OCI-LY7 (cell line): ENCODE results near the gene C22orf23.

Experiments used
- EZH2phosphoT487 ChIP-seq: fragments of 200-600 bp; sonication (generic); IDR thresholded peaks from 2 replicates; pipeline ENCODE4 v1.6.1; 2018; ENCODE audit warnings: low read depth, borderline replicate concordance, mild to moderate bottlenecking, mixed run types, antibody characterized with exemption, low read length, moderate library complexity, mixed read lengths
- TF ChIP-seq, protein P1 (sequence below): fragments of 200-600 bp; sonication (generic); conservative IDR thresholded peaks from 2 replicates; pipeline ENCODE4 v1.5.1; 2014; ENCODE audit warnings: mild to moderate bottlenecking, antibody characterized with exemption, low read length, moderate library complexity, mixed read lengths

DNA sequence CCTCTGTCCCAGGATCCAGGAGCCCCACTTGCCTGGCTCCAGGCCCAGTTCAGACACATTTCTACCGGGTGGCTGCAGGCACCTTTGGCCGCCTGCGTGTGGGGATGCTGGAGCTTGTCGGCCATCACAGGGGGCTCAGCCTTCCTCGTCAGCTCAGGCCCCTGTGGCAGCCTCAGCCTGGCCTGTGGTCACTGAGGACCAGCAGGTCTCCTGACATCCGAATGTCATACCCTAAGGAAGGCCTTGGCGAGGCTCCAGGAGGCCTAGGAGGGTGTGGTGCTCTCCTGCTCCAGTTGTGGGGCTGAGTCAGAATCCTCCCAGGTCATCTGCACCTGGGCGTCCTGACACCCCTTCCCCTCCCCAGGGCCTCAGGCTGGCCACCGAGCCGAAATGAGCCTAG, 45.8 kb upstream of the C22orf23 start:
- TF ChIP-seq, protein P1, sequence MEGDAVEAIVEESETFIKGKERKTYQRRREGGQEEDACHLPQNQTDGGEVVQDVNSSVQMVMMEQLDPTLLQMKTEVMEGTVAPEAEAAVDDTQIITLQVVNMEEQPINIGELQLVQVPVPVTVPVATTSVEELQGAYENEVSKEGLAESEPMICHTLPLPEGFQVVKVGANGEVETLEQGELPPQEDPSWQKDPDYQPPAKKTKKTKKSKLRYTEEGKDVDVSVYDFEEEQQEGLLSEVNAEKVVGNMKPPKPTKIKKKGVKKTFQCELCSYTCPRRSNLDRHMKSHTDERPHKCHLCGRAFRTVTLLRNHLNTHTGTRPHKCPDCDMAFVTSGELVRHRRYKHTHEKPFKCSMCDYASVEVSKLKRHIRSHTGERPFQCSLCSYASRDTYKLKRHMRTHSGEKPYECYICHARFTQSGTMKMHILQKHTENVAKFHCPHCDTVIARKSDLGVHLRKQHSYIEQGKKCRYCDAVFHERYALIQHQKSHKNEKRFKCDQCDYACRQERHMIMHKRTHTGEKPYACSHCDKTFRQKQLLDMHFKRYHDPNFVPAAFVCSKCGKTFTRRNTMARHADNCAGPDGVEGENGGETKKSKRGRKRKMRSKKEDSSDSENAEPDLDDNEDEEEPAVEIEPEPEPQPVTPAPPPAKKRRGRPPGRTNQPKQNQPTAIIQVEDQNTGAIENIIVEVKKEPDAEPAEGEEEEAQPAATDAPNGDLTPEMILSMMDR: no peak
- TF ChIP-seq EZH2phosphoT487: no peak
